Tibial artery (tissue), 4 donors: ENCODE measurements around the gene PKP4.

Experiments used
- DNase-seq, 2 donors: peaks; one replicate each; pipeline ENCODE4 v3.0.0-alpha.2; 2019
- H3K27ac ChIP-seq, 2 donors: fragments of 200-600 bp; sonication (generic) in 1 of 2; 1 replicate in 1 of 2; 2 replicates in 1 of 2; pipeline ENCODE4 v1.5.1; 2018 to 2019; ENCODE audit warnings: mild to moderate bottlenecking in 1 of 2
- H3K27me3 ChIP-seq, 2 donors: fragments of 200-600 bp; sonication (generic) in 1 of 2; one replicate each; pipeline versions ENCODE4 v1.5.1 to v1.6.0; 2016 to 2019
- H3K36me3 ChIP-seq, 3 donors: fragments of 200-600 bp; sonication (generic) in 2 of 3; one replicate each; pipeline ENCODE4 v1.5.1; 2016 to 2019; ENCODE audit warnings: mild to moderate bottlenecking in 2 of 3
- H3K4me1 ChIP-seq, 4 donors: fragments of 200-600 bp; sonication (generic) in 2 of 4; 1 replicate in 3 of 4; 2 replicates in 1 of 4; pipeline ENCODE4 v1.5.1; 2016 to 2019
- H3K4me3 ChIP-seq, 2 donors: fragments of 200-600 bp; sonication (generic) in 1 of 2; 1 replicate in 1 of 2; 2 replicates in 1 of 2; pipeline ENCODE4 v1.5.1; 2018 to 2019; ENCODE audit warnings: mild to moderate bottlenecking in 2 of 2
- H3K9me3 ChIP-seq, 3 donors: fragments of 200-600 bp; sonication (generic) in 1 of 3; one replicate each; pipeline ENCODE4 v1.5.1; 2016 to 2019
- intact Hi-C: fragments of 100-400 bp; cut with DNase I; formaldehyde crosslinking; loops from one replicate; pipeline ENCODE4 v1.15.0; 2023; ENCODE audit warnings: low total_unique reads
- TF ChIP-seq, protein P1 (sequence below), 2 experiments: fragments of 200-600 bp in 1 of 2; fragments of 450-650 bp in 1 of 2; IDR thresholded peaks; one replicate each; pipeline ENCODE4 v1.5.1; 2017 to 2019; ENCODE audit warnings: antibody characterized with exemption in 2 of 2, mild to moderate bottlenecking in 1 of 2, moderate library complexity in 1 of 2

PKP4 gene

GRCh38 chr2:158561054-158561453 lies 104.3 kb downstream of the PKP4 start:
- Histone ChIP-seq H3K4me1 (peaks cover 0 to 11% (median 5%) of the 10 kb centered on the region in 4 donors), H3K4me3 (no peak overlapping the region), H3K36me3 (no peaks in the 10 kb centered on the region), H3K27ac (no peak overlapping the region), H3K9me3 (no peaks in the 10 kb centered on the region), H3K27me3 (no peaks in the 10 kb centered on the region)
- intact Hi-C loops, result no loop called here
- TF ChIP-seq, protein P1, sequence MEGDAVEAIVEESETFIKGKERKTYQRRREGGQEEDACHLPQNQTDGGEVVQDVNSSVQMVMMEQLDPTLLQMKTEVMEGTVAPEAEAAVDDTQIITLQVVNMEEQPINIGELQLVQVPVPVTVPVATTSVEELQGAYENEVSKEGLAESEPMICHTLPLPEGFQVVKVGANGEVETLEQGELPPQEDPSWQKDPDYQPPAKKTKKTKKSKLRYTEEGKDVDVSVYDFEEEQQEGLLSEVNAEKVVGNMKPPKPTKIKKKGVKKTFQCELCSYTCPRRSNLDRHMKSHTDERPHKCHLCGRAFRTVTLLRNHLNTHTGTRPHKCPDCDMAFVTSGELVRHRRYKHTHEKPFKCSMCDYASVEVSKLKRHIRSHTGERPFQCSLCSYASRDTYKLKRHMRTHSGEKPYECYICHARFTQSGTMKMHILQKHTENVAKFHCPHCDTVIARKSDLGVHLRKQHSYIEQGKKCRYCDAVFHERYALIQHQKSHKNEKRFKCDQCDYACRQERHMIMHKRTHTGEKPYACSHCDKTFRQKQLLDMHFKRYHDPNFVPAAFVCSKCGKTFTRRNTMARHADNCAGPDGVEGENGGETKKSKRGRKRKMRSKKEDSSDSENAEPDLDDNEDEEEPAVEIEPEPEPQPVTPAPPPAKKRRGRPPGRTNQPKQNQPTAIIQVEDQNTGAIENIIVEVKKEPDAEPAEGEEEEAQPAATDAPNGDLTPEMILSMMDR (IDR thresholded peaks at IDR 0.05), result no peak
- DNase-seq, result no peak

DNA sequence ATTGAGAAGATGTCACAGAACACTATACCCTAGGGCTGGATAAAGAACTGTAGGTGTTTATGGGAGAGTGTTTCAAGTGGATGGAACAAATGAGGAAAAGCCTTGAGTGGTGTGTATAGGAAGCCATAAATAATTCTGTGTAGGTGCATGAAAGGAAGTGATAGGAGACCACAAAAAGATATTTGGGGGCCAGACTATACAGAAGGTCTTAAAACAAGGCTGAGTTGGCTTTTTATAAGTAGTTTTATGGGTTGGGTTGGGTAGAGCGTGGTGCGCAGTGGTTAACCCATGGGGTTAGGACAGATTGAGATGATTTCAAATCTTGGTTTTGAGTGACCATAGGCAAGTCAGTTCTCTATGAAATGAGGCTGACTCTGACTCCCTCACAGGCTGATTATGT lies 110.5 kb downstream of the PKP4 start:
- H3K27me3 ChIP-seq, result no peaks in the 10 kb centered on the region
- peaks cover 0 to 2% (median 0%) of the 10 kb centered on the region in 4 donors for H3K4me1 ChIP-seq
- no peak overlapping the region for H3K27ac ChIP-seq
- H3K4me3 ChIP-seq, result no peak overlapping the region
- no peaks in the 10 kb centered on the region for H3K9me3 ChIP-seq
- no peak for DNase-seq
- TF ChIP-seq, protein P1 (IDR thresholded peaks at IDR 0.05), result no peak
- intact Hi-C loops, result no loop called here
- H3K36me3 ChIP-seq, result no peaks in the 10 kb centered on the region

GRCh38 chr2:158569284-158569683 lies 112.5 kb downstream of the PKP4 start:
- intact Hi-C loops, result no loop called here
- H3K36me3 ChIP-seq, result no peaks in the 10 kb centered on the region
- H3K4me1 ChIP-seq, result no peaks in the 10 kb centered on the region
- H3K27ac ChIP-seq, result no peak overlapping the region
- TF ChIP-seq, protein P1 (IDR thresholded peaks at IDR 0.05), result no peak
- no peak overlapping the region for H3K4me3 ChIP-seq
- DNase-seq, result no peak
- H3K9me3 ChIP-seq, result no peaks in the 10 kb centered on the region
- H3K27me3 ChIP-seq, result no peaks in the 10 kb centered on the region

DNA sequence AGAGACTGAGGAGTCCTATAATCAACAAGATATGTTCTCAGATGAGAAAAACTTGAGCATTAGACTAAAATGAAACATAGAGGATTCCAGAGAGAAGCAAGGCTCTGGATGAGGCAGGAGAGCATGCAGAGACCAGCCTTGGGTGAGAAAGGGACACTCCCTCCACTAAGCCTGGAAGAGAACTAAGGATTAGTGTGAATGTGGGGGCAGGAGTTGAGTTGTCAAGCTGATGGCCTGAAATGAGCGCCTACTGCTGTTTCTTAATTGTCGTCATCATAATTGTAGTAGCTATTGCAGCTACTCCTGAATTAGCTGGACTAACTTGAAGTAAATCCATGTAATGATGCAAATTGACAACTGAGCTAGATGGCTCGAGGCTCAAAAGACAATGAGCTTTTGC lies 114.1 kb downstream of the PKP4 start:
- no peak overlapping the region for H3K4me3 ChIP-seq
- no peaks in the 10 kb centered on the region for H3K4me1 ChIP-seq
- H3K27me3 ChIP-seq, result no peaks in the 10 kb centered on the region
- no peak for DNase-seq
- H3K36me3 ChIP-seq, result no peaks in the 10 kb centered on the region
- intact Hi-C loops, result no loop called here
- TF ChIP-seq, protein P1 (IDR thresholded peaks at IDR 0.05), result no peak
- no peaks in the 10 kb centered on the region for H3K9me3 ChIP-seq
- H3K27ac ChIP-seq, result no peak overlapping the region

DNA sequence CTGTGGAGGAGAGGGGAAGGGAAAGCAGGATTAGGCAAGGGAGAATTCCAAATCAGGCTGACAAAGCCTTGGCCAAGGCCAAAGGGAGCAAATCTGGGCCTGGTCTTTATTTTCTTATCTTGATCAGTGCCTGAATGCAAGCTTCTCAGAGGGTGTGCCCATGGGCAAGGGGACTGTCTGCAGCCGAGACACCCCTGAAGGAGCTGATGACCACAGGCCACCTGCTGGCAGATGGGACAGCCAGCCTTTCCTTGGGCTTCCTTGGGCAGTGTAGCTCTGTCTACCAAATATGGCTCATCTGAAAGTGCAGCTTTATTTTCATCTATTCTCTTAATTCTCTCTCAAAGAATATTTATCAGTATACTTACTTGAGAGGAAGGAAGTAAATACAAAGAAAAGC lies 117.0 kb downstream of the PKP4 start:
- Histone ChIP-seq H3K4me1 (no peaks in the 10 kb centered on the region), H3K36me3 (no peaks in the 10 kb centered on the region), H3K4me3 (no peak overlapping the region), H3K27ac (no peak overlapping the region), H3K9me3 (no peaks in the 10 kb centered on the region), H3K27me3 (no peaks in the 10 kb centered on the region)
- no peak for DNase-seq
- TF ChIP-seq, protein P1 (IDR thresholded peaks at IDR 0.05), result no peak
- intact Hi-C loops, result no loop called here

DNA sequence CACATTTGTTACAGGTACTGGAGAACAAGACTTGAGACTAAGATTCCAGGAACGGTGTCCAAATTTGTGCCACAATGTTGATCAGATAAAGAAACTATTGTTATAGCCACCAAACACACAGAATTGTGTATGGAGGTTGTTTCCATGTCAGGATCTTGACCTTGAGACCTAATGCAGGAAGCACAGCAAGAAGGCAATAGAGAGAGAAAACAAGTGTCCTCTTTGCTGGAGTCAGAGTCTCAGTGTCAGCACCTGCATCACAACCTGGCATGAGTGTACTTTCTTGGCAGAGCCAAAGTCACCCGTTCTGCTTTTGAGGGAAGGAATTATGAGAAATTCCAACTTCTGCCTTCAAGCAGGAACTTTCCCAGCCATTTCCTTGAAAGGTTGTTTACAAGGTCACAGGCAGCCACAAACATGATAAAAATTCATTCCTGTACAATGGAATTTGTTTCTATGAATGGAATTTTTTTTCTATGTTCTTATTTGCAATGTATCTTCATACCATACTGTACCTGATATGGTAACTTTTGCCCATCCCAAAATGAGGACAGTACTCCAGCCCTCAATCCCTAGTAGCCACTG lies 118.4 kb downstream of the PKP4 start:
- no peak overlapping the region for H3K4me3 ChIP-seq
- no peaks in the 10 kb centered on the region for H3K27me3 ChIP-seq
- TF ChIP-seq, protein P1 (IDR thresholded peaks at IDR 0.05), result no peak
- no peak overlapping the region for H3K27ac ChIP-seq
- H3K36me3 ChIP-seq, result no peaks in the 10 kb centered on the region
- H3K4me1 ChIP-seq, result no peaks in the 10 kb centered on the region
- no peak for DNase-seq
- intact Hi-C loops, result no loop called here
- H3K9me3 ChIP-seq, result no peaks in the 10 kb centered on the region
